ENCODE results near the gene PPM1D. TPM values are rescaled to one million over a fixed set of nuclear protein-coding genes. Genes with fewer than 3 reads are reported as not detected.
"Not testable (repeated sequence)": the region's sequence is repeated elsewhere in the genome, so short reads cannot be mapped to it uniquely, and the experiment has no call there.

The PPM1D gene
- total RNA-seq = 10 to 100 TPM; 10.4 to 18.9 TPM

- Histone ChIP-seq H3K27ac (peak within 1 kb of the TSS; percentile 96 to 99), H3K4me1 (replicated peaks) (no peaks in the 10 kb centered on the region), H3K9me3 (no peaks in the 10 kb centered on the region), H3K4me3 (peak within 1 kb of the TSS; percentile 73 to 86), H3K36me3 (no peaks in the 10 kb centered on the region), H3K27me3 (replicated peaks; ENCODE audit: insufficient read depth) (no peaks in the 10 kb centered on the region)
- peak; percentile 89 for TF ChIP-seq POLR2A (IDR thresholded peaks at IDR 0.05)
- TF ChIP-seq POLR2AphosphoS5 (IDR thresholded peaks at IDR 0.05) = peak; percentile 92
- peak in 2 of 4 experiments; percentile 30 to 44 for TF ChIP-seq CTCF (IDR thresholded peaks at IDR 0.05)
- DNase-seq (ENCODE audit: low spot score) = peak; percentile 99
- intact Hi-C loops (cut with DNase I) = loop anchor here (2.0 kb wide), 2 partner anchors 23 to 73 kb away; partner anchors contain the start of gene APPBP2
- WGBS = under 1% methylated on average over 83 of the region's 83 CpGs
Observed at GRCh38 chr17:60599620-60600489, at the start of gene PPM1D. TSS of gene PPM1D (plus strand) at chr17:60600193. CDS start at chr17:60600415, 222 bp downstream.

GRCh38 chr17:60552255-60552654, 47.7 kb upstream of the PPM1D start:
- H3K9me3 ChIP-seq; H3K4me1 ChIP-seq (replicated peaks); H3K27ac ChIP-seq; H3K27me3 ChIP-seq (replicated peaks; ENCODE audit: insufficient read depth); intact Hi-C loops (cut with DNase I); DNase-seq (ENCODE audit: low spot score); H3K4me3 ChIP-seq; H3K36me3 ChIP-seq: not testable (repeated sequence)
- 98% methylated on average over 11 of the region's 13 CpGs for WGBS

- Histone ChIP-seq H3K27ac (no peak overlapping the region), H3K4me3 (no peak overlapping the region)
Observed at GRCh38 chr17:60554377-60554788, 45.6 kb upstream of the PPM1D start.

GRCh38 chr17:60555786-60556185, 44.2 kb upstream of the PPM1D start:
- Histone ChIP-seq H3K9me3 (no peaks in the 10 kb centered on the region), H3K27me3 (replicated peaks; ENCODE audit: insufficient read depth) (no peaks in the 10 kb centered on the region), H3K36me3 (no peaks in the 10 kb centered on the region), H3K4me1 (replicated peaks) (no peaks in the 10 kb centered on the region), H3K27ac (no peak overlapping the region), H3K4me3 (no peak overlapping the region)
- WGBS = 96% methylated on average over 4 of the region's 4 CpGs
- no peak for DNase-seq (ENCODE audit: low spot score)
- no peak for TF ChIP-seq POLR2AphosphoS5 (IDR thresholded peaks at IDR 0.05)
- no peak for TF ChIP-seq POLR2A (IDR thresholded peaks at IDR 0.05)
- TF ChIP-seq CTCF (IDR thresholded peaks at IDR 0.05) = no peak
- intact Hi-C loops (cut with DNase I) = no loop called here

More at GRCh38 chr17:60554377-60554788, 45.6 kb upstream of the PPM1D start:
- Histone ChIP-seq H3K27me3 (replicated peaks; ENCODE audit: insufficient read depth) (no peaks in the 10 kb centered on the region), H3K36me3 (no peaks in the 10 kb centered on the region), H3K4me1 (replicated peaks) (no peaks in the 10 kb centered on the region), H3K9me3 (no peaks in the 10 kb centered on the region)
- TF ChIP-seq POLR2A (IDR thresholded peaks at IDR 0.05) (no peak), POLR2AphosphoS5 (IDR thresholded peaks at IDR 0.05) (no peak), CTCF (IDR thresholded peaks at IDR 0.05) (no peak)
- intact Hi-C loops (cut with DNase I) = no loop called here
- DNase-seq (ENCODE audit: low spot score) = no peak
- 82% methylated on average over 2 of the region's 2 CpGs for WGBS

GRCh38 chr17:60557805-60558204, 42.2 kb upstream of the PPM1D start:
- no peak for DNase-seq (ENCODE audit: low spot score)
- no peaks in the 10 kb centered on the region for H3K4me1 ChIP-seq (replicated peaks)
- intact Hi-C loops (cut with DNase I) = no loop called here
- TF ChIP-seq POLR2AphosphoS5 (IDR thresholded peaks at IDR 0.05) (no peak), CTCF (IDR thresholded peaks at IDR 0.05) (no peak), POLR2A (IDR thresholded peaks at IDR 0.05) (no peak)
- no peaks in the 10 kb centered on the region for H3K9me3 ChIP-seq
- H3K4me3 ChIP-seq = no peak overlapping the region
- H3K27ac ChIP-seq = no peak overlapping the region
- no peaks in the 10 kb centered on the region for H3K36me3 ChIP-seq
- no peaks in the 10 kb centered on the region for H3K27me3 ChIP-seq (replicated peaks; ENCODE audit: insufficient read depth)
- WGBS = 62% methylated on average over 2 of the region's 2 CpGs

Measured in prostate gland (tissue), 2 donors.